Fibroblast of mammary gland (primary cell): ENCODE measurements around the gene LRRC1.

Experiments
- DNase-seq: peaks from one replicate; pipeline ENCODE4 v3.0.0-alpha.2; 2010; ENCODE audit warnings: low read depth
- H3K4me3 ChIP-seq: 2 replicates; pipeline ENCODE4 v1.5.1; 2011; ENCODE audit warnings: low read depth, mild to moderate bottlenecking, low read length, moderate library complexity; ENCODE audit not compliant: control insufficient read depth
- CTCF ChIP-seq: conservative IDR thresholded peaks from 2 replicates; pipeline ENCODE4 v1.5.1; 2011; ENCODE audit warnings: low read depth, low read length, inconsistent platforms; ENCODE audit not compliant: control insufficient read depth, insufficient read depth

LRRC1 gene

DNA sequence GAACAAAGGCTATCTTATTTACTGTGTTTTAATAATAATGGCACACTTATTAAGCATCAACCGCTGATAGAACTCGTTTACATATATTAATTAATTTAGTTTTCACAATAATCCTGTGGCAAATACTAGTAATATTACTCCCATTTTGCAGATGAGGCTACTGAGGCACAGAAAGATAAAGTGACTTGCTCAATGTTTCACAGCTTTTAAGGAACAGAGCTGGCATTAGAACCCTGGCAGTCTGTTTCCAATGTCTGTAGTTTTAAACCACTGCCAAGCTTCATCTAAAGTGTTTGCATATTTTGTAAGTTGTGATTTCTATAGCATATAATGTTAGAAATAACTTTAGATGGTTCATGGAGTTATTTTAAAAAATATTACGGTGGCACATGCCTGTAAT is 38.4 kb upstream of the LRRC1 start:
- TF ChIP-seq CTCF: no peak
- H3K4me3 ChIP-seq: no peak overlapping the region
- no peak for DNase-seq

DNA sequence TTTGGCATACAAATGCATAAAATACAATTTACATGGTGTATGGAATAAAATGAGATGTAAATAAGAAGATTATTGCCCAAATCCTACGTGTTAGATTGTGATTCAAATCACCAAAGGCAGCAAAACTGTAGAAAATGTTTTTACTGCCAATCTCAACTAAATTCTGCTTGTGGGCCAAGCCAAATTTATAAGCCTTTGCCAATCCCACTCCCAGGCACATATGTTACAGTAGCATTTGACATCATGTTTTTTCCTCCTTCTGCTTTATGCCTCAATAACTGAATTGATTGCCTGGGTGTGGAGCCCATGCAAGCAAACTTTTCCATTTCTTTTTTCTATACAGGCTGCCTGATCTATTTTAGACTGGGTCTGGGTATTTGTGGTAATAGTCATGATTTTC is 36.3 kb upstream of the LRRC1 start:
- H3K4me3 ChIP-seq: no peak overlapping the region
- no peak for DNase-seq
- no peak for TF ChIP-seq CTCF

DNA sequence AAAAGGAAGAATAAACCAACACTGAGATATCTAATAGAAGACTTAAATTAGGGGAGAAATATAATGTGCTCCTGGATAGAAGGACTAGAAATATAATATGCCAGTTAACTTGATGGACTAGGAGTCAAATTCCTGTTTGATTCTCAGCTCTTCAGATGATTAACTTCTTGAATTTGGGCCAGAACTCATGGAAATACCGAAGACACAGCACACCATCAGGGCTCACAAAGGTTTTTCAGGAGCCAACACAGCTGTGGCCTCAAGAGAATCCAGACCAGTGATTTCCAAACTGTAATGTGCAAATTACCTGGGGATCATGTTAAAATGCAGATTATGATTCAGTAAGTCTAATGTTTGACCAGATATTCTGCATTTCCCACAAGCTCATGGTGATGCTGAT is 33.8 kb upstream of the LRRC1 start:
- no peak overlapping the region for H3K4me3 ChIP-seq
- no peak for TF ChIP-seq CTCF
- no peak for DNase-seq

DNA sequence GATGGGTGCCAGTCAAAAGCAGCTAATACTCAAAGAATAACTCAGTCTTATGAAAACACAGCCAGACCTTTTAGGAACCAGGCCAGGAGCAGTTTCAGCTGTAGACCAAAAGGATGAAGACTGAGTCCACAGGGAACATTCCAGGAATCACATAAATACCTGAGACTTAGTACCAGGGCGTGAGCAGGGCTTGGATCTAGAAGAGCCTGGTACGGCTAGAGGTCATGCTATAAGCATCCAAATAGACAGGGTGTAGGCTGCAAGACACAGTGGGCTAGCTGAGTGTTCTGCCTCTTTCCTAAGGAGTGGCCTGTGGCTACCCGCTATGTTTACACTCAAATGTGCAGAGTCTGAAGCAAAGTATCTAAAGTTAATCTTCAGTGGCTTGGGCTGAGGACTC is 29.5 kb upstream of the LRRC1 start:
- no peak for TF ChIP-seq CTCF
- no peak for DNase-seq
- H3K4me3 ChIP-seq: no peak overlapping the region

DNA sequence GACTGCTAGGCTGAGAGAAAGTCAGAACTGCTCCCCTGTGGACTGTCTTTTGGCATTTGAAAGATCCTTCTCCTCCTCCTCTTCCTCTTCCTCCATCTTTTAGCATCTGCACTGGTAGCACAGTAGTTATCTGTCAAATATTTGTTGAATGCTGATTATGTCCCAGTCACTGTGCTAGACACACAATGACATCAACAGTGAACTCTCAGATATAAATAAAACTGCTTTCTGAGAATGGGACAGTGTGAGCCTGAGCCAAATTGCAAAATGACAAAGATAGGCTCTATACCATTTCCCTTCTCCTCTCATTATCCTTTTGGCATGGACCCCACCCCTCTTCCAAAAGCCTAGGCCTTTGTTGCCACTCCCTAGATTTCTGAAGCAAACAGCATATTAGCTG is 27.9 kb upstream of the LRRC1 start:
- no peak overlapping the region for H3K4me3 ChIP-seq
- TF ChIP-seq CTCF: no peak

DNA sequence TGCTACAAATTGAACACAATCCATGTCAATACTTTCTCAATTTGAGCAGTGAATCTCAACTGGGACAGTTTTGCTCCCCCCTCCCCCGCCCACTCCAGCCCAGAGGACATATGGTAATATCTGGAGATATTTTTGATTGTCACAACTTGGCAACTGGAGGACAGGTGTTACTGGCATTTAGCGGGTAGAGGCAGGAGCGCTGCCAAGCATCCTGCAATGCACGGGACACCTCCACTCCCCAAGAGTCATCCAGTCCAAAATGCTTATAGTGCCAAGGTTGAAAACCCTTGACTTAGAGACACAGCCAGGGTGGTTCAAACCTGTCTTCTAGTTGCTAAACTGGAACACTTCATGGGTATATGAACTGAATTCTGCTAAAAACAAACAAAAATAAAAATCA is 26.9 kb upstream of the LRRC1 start:
- H3K4me3 ChIP-seq: no peak overlapping the region
- no peak for DNase-seq
- no peak for TF ChIP-seq CTCF

More for the DNA sequence above, 27.9 kb upstream of the LRRC1 start:
- no peak for DNase-seq

DNA sequence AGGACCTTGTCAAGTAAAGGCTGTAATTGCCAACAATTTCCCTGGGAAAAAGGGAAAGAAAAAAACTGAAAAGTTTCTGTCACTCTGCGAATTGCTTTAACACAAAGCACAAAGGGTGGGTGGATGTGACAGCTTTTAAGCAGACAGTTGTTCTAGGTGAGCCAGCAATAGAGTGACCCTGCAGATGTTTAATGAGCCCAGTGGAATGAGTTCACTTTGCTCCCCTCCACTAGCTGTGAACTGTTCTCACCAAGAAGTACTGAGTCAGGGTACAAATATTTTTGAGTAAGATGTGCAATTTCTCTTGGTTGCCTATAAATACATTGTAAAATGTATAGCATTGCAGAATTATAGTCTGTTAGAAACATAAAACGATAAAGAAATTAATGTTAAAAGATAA is 26.2 kb upstream of the LRRC1 start:
- no peak overlapping the region for H3K4me3 ChIP-seq
- TF ChIP-seq CTCF: no peak
- no peak for DNase-seq
